ENCODE results near the gene SELE.
A peak's percentile ranks its signal among the peaks of the same experiment; 100 is the strongest.
"Not testable (repeated sequence)": the region's sequence is repeated elsewhere in the genome, so short reads cannot be mapped to it uniquely, and the experiment has no call there.

Gene SELE

DNA sequence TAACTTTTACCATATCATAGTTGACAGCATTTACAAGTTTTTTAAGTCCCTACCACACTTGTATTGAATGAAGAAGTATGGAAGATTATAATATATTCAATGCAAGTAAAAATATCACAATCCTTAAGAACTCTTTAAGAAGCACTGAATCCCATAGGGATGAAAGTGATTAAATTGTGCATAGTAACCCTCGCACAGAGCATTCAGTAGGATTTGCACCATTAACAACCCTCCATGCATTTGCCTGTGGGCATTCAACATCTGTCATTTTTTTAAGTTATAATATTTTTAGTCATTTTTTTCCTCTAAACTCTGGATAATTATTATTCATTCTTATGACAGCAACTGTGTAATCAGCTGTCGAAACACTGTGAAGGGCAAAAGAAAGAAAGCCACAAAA, 10.1 kb downstream of the SELE start:
- no peak for DNase-seq

DNA sequence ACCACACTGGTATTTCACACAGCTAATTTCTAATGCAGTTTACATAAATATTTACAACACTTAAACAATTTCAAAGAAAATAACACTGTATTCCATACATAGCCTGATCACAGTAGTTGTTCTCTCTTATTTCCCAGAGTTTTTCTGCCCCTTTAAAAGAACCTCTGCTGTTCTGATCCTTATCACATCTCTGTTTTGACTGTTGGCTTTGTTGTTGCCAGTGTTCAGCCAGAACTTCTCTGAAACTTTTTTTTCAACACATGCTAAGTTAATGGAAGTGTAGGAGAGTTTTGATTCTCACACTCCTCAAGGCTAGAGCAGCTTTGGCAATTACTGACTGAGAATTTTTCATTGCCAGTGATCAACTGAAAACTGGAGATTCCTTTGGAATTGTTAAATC, 11.1 kb downstream of the SELE start:
- no peak for DNase-seq

DNA sequence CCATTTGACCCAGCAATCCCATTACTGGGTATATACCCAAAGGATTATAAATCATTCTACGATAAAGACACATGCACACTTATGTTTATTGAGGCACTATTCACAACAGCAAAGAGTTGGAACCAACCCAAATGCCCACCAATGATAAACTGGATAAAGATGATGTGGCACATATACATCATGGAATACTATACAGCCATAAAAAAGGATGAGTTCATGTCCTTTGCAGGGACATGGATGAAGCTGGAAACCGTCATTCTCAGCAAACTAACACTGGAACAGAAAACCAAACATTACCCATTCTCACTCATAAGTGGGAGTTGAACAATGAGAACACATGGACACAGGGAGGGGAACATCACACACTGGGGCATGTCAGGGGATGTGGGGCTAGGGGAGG, 18.8 kb downstream of the SELE start:
- DNase-seq: not testable (repeated sequence)

DNA sequence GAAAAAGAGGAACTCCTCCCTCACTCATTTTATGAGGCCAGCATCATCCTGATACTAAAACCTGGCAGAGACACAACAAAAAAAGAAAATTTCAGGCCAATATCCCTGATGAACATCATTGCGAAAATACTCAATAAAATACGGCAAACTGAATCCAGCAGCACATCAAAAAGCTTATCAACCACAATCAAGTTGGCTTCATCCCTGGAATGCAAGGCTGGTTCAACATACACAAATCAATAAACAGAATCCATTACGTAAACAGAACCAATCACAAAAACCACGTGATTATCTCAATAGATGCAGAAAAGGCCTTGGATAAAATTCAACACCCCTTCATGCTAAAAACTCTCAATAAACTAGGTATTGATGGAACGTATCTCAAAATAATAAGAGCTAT, 20.8 kb downstream of the SELE start:
- DNase-seq: not testable (repeated sequence)

DNA sequence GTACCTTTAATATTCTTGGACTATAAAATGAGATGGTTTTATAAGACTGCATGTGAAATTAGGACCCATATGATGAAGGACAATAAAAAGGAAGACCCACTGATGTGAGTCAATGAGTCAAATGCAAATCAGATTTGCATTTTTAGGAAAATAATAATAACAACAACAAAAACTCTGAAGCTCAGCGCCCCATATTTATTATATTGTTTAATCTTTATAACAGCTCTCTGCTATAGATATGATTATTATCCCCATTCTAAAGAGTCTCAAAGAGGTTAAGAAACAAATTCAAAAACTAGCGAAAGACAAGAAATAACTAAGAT, 21.6 kb downstream of the SELE start:
- no peak for DNase-seq

DNA sequence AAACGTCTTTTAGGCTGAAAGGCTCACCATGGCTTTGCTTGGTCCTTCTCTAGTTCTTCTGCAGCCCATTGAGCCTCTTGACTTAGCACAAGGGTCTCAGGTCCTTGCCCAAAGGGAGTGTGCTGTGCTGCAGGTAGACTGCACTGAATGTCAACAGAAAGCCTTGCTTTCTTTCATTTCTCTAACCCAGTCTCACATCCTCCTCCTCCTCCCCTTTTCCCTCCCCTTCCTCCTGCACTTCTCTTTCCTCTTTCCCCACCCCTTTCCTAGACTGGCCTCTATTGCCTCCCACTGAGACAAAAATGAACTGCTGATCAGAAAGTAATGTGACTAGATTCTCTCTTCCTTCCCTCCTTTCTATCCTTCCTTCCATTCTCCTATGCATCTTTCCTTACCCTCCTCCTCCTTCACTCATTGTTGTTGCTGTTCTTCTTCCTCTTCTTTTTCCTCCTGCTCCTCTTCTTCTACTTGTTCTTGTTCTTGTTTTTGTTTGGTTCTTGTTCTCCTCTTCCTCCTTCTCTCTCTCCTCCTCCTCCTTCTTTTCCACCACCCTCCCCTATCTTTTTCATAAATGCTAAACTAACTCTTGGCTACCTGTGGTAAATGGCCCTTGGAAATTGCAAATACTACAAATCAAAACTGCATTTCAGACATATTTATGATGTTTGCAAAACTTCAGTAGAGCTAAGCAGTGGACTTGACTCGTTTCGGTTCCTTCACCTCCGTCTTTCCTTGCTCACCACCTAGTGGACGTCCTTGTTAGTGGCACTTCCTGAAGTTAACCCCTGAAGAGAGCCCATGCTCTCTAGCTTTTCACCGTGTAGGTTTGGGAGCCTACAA, 22.2 kb downstream of the SELE start, which contains the start of gene SELL:
Gene SELL, minus strand, starts transcription at position 152 of the 840 bp plus-strand sequence. Its CDS starts 122 bp downstream, at position 30.
- DNase-seq: peak; percentile 64

DNA sequence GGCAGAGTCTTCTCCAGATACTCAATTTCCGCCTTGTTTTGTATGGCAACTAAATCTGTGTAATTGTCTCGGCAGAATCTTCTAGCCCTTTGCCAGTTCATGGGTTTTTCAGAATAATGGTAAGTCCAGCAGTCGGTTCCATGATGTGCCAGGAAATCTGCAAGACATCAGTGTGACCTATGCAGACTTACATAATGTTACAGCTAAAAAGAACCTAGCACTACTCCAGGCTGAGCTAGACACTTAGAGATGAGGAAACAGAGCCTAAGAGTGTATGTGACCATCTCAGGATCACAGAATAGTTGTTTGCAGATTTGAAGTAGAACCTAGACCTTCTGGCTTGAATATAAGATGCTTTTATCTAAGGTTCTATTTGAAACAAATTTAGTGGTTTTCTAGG, 25.2 kb downstream of the SELE start:
- DNase-seq: no peak

DNA sequence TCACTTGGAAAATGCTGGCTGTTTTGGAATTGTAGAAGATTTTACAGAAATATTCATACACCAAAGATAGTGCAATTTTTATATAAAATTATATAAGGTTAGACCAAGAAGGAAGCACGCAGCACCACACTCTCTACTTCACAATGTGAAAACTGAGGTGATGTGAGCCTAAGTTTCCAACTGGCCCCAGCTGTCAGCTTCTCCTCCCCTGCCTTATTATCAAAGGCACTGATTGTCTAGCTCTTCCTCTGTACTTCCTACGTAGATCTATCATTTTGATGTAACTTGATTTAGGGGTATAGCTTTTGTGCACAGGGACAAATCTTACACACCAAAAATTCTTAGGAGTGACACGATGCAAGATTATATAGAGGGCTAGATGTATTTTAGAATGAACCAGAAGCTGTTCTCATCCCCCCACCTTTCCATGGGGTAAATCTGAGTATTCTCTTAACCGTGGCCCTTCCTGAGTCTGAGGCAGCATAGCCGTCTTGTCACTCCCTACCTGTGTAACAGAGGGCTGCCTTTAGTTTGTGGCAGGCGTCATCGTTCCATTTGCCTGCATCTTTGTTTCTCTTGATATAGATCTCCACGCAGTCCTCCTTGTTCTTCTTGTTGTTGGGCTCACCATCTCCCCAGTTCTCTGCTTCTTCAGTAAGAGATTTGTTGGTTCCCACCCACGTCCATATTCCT, 25.8 kb downstream of the SELE start:
- no peak for DNase-seq

DNA sequence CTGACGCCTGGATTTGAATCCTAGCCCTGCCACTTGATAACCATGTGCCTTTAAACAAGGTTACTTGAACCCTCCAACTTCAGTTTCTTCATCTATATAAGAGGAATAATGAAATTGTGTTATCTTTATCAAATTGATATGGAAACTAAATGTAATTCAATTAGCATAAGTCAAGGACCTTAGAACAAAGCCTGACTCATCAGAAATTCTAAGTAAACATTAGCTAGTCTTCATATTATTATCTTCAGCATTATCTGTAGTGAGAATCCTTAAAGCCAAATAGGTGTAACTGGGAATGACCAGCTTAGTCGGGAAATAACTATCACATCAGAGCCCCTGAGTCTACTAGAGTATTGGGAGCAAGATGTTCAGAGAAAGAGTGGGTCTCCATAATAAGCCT, 29.1 kb downstream of the SELE start:
- no peak for DNase-seq

DNA sequence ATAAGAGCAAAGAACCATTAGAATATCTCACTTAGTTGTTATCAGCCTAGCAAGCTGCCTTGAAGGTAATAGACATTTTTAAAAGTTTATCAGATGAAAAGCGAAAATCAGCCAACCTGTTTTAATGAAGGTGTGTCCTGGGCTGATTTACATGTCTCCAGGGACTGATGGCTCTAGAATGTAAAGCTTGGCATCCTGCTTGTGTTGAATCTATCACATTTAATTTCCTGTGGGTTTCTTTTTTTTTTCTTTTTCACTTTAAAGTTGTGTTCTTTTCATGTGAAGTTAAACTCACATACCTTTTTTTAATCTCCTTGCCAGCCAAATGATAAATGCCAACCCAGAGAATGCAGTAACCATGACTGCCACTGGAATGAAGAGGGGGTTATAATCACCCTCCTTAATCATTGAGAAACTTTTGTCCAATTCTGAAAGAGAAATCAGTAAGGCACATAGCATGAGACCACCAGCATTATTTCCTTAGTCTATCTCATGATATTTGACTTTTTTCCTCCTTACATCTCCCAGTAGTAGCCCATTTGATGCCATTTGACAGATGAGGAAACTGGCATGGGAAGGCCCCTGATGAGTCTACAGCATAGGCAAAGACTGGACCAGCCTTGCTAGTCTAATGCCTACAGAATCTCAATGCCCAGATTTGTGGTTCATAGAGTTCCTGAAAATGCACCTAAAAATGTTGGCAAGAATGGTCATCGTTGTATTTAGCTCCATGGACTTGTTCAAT, 32.4 kb downstream of the SELE start:
- DNase-seq: no peak

DNA sequence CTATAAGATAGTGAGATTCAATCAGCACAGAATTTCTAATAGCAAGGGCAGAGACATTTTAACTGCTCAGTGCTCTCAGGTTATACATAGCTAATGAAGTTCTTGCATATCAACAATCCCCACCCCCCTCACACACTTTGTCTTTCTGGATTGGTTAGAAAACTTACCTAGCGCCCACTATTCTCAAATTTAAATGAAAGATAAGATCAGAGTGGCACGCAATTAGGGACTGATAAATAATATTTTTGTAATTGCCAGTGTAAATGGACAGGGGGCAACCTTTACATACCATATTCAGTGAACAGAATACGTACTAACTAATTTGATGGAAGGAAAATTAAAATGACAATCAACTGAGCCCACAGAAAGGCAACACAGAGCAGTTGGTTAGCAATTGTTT, 34.2 kb downstream of the SELE start:
- no peak for DNase-seq

DNA sequence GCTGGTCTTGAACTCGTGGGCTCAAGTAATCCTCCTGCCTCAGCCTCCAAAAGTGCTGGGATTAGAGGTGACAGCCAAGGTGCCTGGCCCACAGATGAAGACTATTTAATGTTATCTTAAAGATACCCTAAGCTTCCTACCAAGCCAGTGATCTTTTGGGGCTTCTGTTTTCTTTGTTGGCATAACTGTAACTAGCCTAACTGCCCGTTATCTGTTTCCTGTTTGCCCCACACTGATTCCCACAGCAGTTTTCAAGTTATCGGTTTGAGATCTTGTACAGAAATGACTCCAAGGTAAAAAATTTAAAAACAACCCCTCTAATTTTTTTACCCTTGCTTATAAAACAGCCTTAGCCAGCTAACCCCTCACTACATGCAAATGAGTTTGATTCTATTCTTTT, 34.9 kb downstream of the SELE start:
- no peak for DNase-seq

DNA sequence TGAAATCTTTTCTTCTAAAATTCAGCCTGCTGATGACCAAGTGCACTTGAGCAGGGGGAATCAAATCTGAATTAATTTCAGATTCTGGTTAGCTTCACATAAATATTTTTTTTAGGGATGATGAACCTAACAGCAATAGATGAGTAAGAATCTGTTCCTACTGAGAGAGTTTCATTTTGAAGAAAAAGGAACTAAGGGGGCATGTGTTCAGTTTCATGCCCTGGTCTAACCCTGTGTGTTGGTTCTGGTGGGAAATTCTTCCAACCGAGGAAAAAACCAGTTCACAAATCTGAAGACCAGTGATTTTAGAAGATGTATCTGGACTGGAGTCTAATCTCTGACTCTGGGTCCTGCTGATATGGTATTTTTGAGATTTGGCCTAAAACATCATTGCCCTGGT, 36.1 kb downstream of the SELE start:
- DNase-seq: no peak

DNA sequence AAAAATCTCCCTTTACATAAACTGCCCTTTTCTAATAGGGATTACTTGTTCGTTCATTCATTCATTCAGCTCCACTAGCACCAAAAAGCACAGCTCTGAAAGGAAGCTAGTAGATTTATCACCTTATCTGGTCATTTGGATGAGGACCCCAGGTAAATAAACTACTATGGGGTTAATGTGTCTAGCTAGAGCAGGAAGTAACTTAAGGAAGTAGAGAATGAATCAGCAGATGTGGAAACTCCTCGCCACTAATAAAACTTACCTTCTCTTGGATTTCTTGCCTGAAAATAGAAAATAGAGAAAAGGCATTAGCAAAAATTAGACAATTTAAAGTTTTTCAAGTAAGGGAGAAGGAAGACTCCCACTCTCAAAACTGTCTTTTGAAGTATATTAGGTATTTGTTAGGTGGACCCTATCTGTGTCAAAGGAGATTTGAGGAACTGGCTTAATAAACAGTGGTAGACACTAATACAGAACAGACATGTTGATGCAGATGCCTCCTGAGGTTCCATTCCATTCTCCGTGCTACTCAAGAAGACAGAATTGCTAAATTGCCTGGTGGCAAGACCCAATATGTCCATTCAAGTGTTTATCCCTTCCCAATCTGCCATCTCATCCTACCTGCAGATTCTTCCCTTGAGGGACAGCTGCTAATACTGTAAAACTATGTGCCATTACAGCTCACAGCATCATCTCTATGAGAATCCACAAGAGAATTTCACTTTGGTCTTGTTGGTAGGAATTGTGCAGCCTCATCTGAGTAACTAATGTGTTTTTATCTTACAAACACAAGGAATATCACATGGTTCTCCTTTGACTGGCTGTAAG, 37.4 kb downstream of the SELE start:
- DNase-seq: no peak

DNA sequence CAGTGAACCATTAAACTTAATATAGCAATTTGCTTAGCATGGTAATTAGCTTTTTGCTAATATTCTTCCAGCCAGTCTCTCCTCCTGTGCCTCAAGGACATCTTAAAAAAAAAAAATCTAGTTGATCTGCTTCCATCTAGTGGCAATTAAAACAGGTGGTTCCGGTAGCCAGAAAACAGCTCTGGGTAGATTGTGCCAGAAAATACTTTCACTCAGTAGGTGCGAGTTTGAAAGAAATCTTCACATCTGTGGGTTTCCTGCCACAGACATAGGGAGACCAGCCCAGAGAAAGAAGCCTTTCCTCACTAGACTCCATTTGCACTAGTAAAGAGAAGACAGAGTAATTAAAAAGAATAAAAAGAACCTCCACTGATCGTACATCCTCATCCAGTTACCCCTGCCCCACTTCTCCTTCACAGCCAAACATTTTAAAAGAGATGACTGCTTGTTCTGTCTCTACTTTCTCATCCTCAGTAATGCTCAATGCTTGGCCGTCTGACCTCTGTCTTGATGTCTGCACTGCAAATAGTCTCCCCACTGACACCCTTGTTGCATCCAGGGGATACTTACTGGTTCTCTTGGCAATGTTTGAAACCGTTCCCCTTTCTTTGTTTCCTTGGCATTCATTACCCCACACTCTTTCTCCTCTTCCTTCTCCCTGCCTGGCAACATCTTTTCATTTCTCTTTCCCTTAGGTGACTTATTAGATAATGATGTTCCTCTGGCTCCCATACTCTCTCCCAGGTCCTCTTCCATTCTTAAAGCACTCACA, 39.4 kb downstream of the SELE start:
- no peak for DNase-seq

DNA sequence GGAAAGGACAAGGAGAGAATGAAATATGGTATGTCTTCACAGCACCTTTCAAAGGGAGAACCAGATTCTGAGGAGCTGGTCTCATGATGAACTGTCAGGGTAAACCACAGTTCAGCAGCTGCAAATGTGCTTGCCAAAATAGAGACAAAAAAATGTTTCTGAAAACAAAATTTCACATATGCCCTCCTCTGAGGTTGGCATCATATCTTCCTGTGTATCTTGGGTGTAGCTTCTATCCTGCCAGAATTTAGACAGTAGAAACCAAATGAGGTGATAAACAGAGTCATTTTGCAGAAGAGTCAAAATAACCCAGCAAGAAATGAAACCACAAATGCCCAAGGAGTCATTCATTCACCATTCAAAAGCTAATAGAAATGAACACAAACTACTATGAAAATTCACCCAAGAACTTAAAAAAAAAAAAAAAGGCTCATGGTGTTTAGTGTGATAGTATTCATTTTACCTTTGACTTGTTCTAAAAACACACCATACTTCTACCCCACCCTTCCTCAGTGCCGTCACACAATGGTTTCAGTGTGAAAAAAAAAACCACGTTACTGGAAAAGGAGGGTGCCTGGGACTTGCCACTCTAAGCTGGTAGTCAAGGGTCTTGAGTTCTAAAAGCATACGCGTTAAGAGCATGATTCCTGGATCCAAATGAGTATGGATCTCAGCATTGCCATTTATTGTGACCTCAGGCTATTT, 41.0 kb downstream of the SELE start:
- DNase-seq: no peak

DNA sequence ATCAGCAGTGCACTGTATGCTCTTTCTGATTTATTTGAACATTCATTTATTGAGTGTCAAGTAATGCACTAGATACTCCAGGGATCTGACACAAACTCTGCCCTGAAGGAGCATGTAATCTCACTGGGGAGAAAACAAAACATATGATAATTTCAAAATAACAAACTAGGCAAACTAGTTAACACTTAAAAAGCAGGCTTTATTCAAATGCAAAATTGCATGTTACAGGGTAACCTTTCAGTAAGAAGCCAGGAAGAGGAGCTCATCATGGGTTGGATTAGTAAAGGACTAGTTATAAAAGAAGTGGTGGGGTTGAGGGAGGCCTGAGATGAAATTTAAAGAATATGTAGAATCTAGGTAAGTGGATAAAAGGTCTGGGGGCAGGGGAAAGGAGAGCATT, 43.4 kb downstream of the SELE start:
- DNase-seq: no peak

DNA sequence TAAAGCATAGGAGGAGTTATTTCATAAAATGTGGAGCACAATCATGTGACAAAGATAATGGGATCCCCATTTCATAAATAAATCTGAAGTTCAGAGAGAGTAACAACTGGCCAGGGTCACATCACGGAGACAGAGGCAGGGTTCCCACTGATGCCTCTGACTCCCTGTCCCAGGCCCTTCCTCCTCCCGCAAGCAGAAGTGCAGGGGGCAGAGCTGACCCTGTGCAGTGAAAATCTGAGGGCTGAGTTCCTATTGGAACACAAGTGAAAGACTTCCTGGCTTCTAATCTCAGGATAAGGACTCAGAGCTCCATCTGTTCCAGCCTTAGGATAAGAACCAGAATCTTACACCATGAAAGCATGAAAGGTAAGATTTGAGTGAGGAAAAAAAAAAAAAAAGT, 44.5 kb downstream of the SELE start:
- no peak for DNase-seq

DNA sequence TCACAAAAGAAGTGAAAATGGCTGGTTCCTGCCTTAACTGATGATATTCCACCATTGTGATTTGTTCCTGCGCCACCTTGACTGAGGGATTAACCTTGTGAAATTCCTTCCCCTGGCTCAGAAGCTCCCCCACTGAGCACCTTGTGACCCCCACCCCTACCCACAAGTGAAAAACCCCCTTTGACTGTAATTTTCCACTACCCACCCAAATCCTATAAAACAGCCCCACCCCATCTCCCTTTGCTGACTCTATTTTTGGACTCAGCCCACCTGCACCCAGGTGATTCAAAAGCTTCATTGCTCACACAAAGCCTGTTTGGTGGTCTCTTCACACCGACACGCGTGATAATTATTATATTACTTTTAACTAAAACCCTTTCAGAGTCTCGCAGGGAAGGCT, 45.5 kb downstream of the SELE start:
- not testable (repeated sequence) for DNase-seq

DNA sequence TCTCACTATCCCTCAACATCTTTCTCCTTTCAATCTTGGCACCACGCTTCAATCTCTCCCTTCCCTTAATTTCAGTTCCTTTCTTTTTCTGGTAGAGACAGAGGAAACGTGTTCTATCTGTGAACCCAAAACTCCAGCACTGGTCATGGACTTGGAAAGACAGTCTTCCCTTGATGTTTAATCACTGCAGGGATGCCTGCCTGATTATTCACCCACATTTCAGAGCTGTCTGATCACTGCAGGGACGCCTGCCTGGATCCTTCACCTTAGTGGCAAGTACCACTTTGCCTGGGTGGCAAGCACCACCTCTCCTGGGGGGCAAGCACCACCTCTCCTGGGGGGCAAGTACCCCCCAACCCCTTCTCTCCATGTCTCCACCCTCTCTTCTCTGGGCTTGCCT, 50.2 kb downstream of the SELE start:
- DNase-seq: no peak

DNA sequence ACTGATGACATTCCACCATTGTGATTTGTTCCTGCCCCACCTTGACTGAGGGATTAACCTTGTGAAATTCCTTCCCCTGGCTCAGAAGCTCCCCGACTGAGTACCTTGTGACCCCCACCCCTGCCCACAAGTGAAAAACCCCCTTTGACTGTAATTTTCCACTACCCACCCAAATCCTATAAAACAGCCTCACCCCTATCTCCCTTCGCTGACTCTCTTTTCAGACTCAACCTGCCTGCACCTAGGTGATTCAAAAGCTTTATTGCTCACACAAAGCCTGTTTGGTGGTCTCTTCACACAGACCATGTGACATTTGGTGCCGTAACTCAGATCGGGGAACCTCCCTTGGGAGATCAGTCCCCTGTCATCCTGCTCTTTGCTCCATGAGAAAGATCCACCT, 50.7 kb downstream of the SELE start:
- DNase-seq: not testable (repeated sequence)

DNA sequence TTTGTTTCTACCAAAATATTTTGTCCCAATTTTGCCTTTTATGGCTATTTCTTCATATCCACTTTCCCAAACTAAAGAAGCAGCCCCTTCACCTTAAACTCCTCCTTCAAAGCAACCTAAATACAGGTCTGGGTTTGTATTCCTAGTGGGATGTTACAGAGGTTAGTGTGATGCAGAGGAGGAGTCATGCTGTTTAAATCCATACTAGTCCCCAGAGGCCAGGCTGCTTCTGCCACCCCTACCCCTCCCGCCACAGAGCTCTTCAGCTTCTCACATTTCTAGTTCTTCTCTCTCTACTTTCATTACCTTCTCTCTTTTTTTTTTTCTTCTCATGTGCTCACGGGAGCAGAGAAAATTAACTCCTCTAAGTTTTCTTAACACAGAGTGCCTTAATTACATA, 51.8 kb downstream of the SELE start:
- no peak for DNase-seq
